HG03432 (cell line): ENCODE measurements around the gene CAPN7.

Experiments
- ATAC-seq: cut with Tn5 transposase; IDR thresholded peaks from one replicate; pipeline ENCODE4 v1.9.1; 2021; ENCODE audit warnings: mild to moderate bottlenecking, moderate library complexity; ENCODE audit not compliant: unreplicated experiment

CAPN7 gene

GRCh38 chr3:15294929-15295328 is 88.9 kb downstream of the CAPN7 start:
- ATAC-seq, result no peak

GRCh38 chr3:15295506-15295905 is 89.5 kb downstream of the CAPN7 start:
- no peak for ATAC-seq

GRCh38 chr3:15297608-15298350 is 91.7 kb downstream of the CAPN7 start:
- no peak for ATAC-seq

- no peak for ATAC-seq
Observed at GRCh38 chr3:15298504-15298903, 92.5 kb downstream of the CAPN7 start.

- no peak for ATAC-seq
Observed at GRCh38 chr3:15299036-15299435, 93.0 kb downstream of the CAPN7 start.

- ATAC-seq, result no peak
Observed at GRCh38 chr3:15300323-15301078, 94.5 kb downstream of the CAPN7 start.

- ATAC-seq, result no peak
Observed at GRCh38 chr3:15301761-15302160, 95.7 kb downstream of the CAPN7 start.
